Retinal pigment epithelial cell (primary cell): ENCODE data around the gene TMPRSS3.

ENCODE experiments used
- DNase-seq: peaks from one replicate; pipeline ENCODE4 v3.0.0-alpha.2; 2010; ENCODE audit warnings: low read depth
- H3K4me3 ChIP-seq: 2 replicates; pipeline ENCODE4 v1.5.1; 2011; ENCODE audit warnings: mild to moderate bottlenecking, low read length, control low read depth, moderate library complexity
- TF ChIP-seq, protein P1 (sequence below): conservative IDR thresholded peaks from 2 replicates; pipeline ENCODE4 v1.5.1; 2011; ENCODE audit warnings: low read depth, low read length, control low read depth, inconsistent platforms

Gene TMPRSS3

DNA sequence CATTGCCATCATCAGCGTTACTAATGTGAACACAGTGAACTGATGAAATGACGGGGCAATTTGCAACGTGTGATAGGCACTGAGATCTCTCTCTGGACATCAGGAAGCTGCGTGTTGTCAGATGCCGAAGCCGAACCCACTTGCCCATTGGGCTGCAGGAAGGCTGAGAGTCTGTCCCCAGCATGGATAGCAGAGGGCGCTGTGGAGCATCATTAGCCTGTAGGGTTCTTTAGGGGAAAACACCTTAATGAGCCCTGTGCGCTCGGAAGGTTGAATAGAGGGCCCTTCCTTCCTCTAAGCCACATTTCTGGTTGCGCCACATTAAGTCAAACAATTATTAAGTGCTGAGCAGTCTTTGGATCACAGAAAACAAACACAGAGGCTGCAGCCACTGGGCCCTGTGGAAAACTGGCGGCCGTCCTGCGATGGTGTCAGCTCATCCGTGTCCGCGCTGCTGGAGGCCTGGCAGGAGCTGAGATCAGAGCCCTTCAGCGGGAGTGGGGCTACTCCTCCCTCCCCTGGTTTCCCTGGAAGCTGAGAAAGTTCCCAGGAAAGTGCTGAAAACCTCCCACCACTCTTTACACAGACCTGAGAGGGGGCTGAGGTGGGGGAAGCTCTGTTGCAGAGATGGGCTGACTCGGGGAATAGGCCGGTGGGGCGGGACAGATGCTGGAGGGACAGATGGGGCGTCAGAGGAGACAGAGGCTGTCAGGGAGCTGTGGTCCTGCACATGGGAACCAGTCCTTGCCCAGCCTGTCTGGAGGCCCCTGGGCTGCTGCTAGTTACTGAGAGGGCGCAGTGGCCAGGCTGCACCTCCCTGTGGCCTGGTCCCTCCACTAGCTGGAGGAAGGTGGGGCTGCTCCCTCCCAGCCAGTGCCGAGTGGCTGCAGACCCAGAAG is 57.8 kb downstream of the TMPRSS3 start:
- H3K4me3 ChIP-seq: no peak overlapping the region
- TF ChIP-seq, protein P1, sequence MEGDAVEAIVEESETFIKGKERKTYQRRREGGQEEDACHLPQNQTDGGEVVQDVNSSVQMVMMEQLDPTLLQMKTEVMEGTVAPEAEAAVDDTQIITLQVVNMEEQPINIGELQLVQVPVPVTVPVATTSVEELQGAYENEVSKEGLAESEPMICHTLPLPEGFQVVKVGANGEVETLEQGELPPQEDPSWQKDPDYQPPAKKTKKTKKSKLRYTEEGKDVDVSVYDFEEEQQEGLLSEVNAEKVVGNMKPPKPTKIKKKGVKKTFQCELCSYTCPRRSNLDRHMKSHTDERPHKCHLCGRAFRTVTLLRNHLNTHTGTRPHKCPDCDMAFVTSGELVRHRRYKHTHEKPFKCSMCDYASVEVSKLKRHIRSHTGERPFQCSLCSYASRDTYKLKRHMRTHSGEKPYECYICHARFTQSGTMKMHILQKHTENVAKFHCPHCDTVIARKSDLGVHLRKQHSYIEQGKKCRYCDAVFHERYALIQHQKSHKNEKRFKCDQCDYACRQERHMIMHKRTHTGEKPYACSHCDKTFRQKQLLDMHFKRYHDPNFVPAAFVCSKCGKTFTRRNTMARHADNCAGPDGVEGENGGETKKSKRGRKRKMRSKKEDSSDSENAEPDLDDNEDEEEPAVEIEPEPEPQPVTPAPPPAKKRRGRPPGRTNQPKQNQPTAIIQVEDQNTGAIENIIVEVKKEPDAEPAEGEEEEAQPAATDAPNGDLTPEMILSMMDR: peak; percentile 63
- no peak for DNase-seq

DNA sequence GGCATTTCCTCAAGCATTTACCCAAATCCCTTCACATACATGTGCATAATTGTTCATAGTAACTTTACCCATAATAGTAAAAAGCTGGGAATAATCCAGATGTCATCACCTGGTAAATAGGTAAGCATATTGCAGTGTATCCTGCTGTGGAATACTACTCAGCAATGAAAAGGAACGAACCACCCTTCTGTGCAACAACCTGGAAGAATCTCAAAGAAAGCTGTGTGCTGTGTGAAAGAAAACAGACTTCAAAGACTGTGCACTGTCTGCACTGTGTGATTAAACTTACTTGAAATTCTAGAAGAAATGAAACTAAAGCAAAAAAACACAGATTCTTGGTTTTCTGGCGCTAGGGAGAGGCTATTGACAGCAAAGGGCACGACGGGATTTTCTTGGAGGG is 58.6 kb downstream of the TMPRSS3 start:
- TF ChIP-seq, protein P1: no peak
- DNase-seq: no peak
- H3K4me3 ChIP-seq: no peak overlapping the region

DNA sequence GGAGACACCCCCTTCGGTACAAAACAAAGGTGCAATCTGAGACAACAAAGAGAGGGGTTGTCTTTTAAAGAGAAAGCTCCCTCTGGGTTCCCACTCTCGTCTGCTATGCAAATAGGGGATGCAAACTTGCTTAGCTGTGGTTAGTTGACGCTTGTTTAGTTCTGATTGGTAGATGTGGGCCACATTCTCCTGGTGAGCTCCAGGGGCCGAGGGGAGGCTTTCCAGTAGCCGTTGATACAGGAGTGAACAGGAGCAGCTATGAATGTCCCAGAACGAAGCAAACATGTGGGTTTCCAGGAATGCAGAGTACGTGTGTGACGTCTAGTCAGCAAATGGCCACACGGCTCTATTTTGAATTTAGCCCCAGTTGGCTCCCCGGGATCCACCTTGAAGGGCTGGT is 59.8 kb downstream of the TMPRSS3 start:
- TF ChIP-seq, protein P1: no peak
- no peak overlapping the region for H3K4me3 ChIP-seq
- DNase-seq: no peak

DNA sequence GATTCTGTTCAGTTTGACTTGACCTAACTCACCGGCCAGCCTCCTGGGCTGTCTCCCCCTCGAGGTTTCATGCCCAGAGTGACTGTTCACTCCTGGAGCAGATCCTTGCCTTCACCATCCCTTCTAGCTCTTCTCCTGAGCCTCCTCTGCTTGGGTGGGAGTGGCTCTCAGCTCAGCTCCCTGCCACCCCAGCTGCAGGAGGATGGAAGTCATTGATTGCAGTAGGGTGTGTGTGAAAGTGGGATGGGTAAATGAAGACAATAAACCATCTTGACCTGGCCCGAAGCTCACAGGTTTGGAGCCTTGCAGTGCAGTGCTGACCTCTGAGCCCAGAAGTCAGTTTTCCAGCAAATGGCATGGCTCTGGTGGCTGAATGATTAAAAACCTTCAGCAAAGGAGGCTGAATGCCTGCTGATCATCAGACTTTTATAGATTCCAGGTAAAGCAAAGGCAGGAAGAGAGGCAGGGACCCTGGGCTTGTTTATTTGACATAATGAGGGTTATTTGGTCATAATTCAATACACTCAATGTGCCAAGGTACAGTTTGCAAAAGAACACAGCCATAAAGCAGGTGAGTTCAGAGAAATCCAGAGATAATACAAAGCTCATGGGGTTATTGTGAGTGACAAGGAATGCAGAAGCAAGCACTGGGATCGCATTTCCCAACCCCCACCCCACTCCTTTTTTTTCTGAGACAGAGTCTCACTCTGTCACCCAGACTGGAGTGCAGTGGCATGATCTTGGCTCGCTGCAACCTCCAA is 63.1 kb downstream of the TMPRSS3 start:
- DNase-seq: no peak
- TF ChIP-seq, protein P1: no peak
- H3K4me3 ChIP-seq: no peak overlapping the region

DNA sequence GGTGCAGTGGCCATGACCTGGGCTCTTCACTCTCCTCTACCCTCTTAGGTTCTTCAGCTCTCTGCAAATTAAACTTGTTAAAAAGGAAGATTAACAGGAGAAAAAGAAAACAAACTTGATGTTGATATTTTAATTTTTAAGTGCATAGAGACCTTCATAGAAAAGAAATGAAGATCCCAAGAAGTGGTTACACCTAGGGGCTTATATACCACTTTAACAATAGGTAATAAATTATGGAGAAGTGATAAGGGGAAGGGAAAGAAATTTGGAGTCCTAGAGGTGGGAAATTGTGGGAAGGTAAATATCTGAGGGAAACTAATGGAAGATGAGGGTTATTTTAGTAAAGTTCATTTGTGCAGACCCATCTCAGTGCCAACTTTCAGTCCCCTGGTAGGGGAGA is 64.2 kb downstream of the TMPRSS3 start:
- no peak for DNase-seq
- TF ChIP-seq, protein P1: no peak
- H3K4me3 ChIP-seq: no peak overlapping the region

DNA sequence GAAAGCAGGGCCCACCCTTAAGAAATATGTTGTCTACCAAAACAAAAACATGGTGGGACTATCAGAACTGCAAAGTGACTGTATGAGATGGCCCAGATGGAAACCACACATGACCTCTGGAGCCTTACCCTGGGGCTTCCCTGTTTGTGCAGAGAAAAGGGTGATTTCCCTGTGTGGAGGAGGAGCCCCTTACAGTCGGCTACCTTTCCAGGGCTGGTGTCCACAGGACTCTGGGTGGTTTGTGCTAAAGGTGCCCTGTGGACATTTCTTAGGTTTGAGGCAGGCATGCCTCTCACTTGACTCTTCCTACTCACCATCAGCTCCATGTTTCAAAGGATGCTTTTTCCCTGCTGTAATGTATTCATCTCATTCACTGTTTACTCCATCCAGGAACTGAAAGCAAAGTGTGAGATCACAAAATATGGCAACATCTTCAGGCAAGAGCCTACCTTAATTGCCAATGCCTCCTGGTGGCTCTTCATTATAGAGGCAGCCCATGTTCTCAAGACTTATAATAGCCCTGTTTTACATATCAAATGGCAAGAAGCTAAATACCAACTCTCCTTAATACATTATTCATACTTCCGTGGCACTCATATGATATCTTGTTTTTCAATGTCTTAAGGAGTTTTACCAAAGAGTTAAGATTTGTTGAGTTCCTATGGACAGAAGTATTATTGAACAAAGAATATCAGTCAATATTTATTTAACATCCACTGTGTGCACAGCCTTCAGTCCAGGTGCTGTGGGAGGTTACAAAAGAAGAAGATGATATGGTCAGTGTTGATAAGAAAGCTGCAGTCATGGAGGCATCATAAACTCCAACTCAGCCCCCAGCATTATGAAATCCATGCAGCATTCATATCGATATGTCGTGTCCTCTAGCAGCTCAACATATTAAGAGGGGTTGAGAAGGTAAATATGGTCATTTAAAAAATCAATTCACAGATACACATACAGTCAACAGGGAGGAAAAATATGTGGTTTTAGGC is 65.2 kb downstream of the TMPRSS3 start:
- no peak overlapping the region for H3K4me3 ChIP-seq

More for the DNA sequence above, 65.2 kb downstream of the TMPRSS3 start:
- TF ChIP-seq, protein P1: no peak
- no peak for DNase-seq
